ENCODE data around the gene PITPNC1.

DNA sequence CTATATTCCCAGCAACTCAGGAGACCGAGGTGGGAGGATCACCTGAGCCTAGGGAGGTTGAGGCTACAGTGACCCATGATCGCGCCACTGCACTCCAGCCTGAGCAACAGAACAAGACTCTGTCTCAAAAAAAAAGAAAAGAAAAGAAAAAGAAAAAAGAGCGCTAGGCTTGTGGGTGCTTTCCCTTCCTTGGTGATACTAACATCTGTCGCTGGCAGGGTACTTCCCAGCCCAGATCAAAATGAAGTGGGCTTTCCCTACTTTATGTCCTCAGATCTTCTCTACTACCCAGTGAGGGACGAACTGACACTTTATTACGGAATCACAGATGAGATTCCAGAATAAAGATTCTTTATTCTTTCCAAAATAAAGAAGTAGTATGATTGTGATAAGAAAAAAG lies 236.9 kb downstream of the PITPNC1 start:
- TF ChIP-seq, protein P1, sequence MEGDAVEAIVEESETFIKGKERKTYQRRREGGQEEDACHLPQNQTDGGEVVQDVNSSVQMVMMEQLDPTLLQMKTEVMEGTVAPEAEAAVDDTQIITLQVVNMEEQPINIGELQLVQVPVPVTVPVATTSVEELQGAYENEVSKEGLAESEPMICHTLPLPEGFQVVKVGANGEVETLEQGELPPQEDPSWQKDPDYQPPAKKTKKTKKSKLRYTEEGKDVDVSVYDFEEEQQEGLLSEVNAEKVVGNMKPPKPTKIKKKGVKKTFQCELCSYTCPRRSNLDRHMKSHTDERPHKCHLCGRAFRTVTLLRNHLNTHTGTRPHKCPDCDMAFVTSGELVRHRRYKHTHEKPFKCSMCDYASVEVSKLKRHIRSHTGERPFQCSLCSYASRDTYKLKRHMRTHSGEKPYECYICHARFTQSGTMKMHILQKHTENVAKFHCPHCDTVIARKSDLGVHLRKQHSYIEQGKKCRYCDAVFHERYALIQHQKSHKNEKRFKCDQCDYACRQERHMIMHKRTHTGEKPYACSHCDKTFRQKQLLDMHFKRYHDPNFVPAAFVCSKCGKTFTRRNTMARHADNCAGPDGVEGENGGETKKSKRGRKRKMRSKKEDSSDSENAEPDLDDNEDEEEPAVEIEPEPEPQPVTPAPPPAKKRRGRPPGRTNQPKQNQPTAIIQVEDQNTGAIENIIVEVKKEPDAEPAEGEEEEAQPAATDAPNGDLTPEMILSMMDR (IDR thresholded peaks at IDR 0.05): no peak
- TF ChIP-seq POLR2AphosphoS5 (IDR thresholded peaks at IDR 0.05): no peak
- no peak for TF ChIP-seq POLR2A (IDR thresholded peaks at IDR 0.05)

Data from breast epithelium (tissue), 3 donors.